Measurements from ENCODE around the gene LRIG1.

The LRIG1 gene

GRCh38 chr3:66386925-66387650 lies 113.7 kb downstream of the LRIG1 start:
- H3K36me3 ChIP-seq (ENCODE audit: control insufficient read depth in 2 of 2, insufficient read depth in 1 of 2, low read length in 2 of 2) = peaks cover 3 to 69% of the 10 kb centered on the region in 2 experiments; a peak in 2 of 3 replicates
- POLR2A ChIA-PET = no interaction called here
- CTCF ChIA-PET = interaction anchor here (0.7 kb wide), 1 partner anchor 10 kb away, joined by 4 read pairs; no protein-coding TSS in a partner anchor
- TF ChIP-seq ZNF23 (tag by site-specific recombination; IDR thresholded peaks at IDR 0.05; ENCODE audit: borderline replicate concordance) (no peak), ZNF248 (tag by site-specific recombination; IDR thresholded peaks at IDR 0.05) (no peak), BCL11A (tag by site-specific recombination; IDR thresholded peaks at IDR 0.05; ENCODE audit: low read depth) (no peak), ZNF792 (tag by site-specific recombination; IDR thresholded peaks at IDR 0.05) (no peak), ZNF629 (tag by site-specific recombination; IDR thresholded peaks at IDR 0.05) (no peak), ZNF211 (tag by site-specific recombination; IDR thresholded peaks at IDR 0.05; ENCODE audit: low read depth) (no peak), ZNF501 (tag by site-specific recombination; IDR thresholded peaks at IDR 0.05) (no peak), ZNF76 (tag by site-specific recombination; IDR thresholded peaks at IDR 0.05; ENCODE audit: borderline replicate concordance, low read depth) (no peak), ZNF350 (tag by site-specific recombination; IDR thresholded peaks at IDR 0.05) (no peak), REPIN1 (tag by site-specific recombination; IDR thresholded peaks at IDR 0.05; ENCODE audit: low read depth) (no peak), ZNF398 (tag by site-specific recombination; IDR thresholded peaks at IDR 0.05) (no peak), ZNF791 (tag by site-specific recombination; IDR thresholded peaks at IDR 0.05) (no peak), ZNF514 (tag by site-specific recombination; IDR thresholded peaks at IDR 0.05) (no peak), REST (tag by site-specific recombination; IDR thresholded peaks at IDR 0.05) (no peak), ZNF169 (tag by site-specific recombination; IDR thresholded peaks at IDR 0.05) (no peak), ZNF112 (tag by site-specific recombination; IDR thresholded peaks at IDR 0.05) (no peak)
- no peak overlapping the region for H3K4me3 ChIP-seq (ENCODE audit: low read depth, low read length)
- no peaks in the 10 kb centered on the region for H3K9me3 ChIP-seq (ENCODE audit: control insufficient read depth, insufficient read depth, low read depth, low read length)
- H3K4me1 ChIP-seq (ENCODE audit: control insufficient read depth, insufficient read depth, low read length) = no peaks in the 10 kb centered on the region
- no peak overlapping the region for H3K27ac ChIP-seq (ENCODE audit: extremely low read depth, low read depth, low read length)

GRCh38 chr3:66386011-66386924 lies 114.6 kb downstream of the LRIG1 start:
- no peaks in the 10 kb centered on the region for H3K4me1 ChIP-seq (ENCODE audit: control insufficient read depth, insufficient read depth, low read length)
- H3K36me3 ChIP-seq (ENCODE audit: control insufficient read depth in 2 of 2, insufficient read depth in 1 of 2, low read length in 2 of 2) = peaks cover 3 to 70% of the 10 kb centered on the region in 2 experiments; a peak in 2 of 3 replicates
- CTCF ChIA-PET = interaction anchor here (0.7 kb wide), 1 partner anchor 9 kb away, joined by 4 read pairs; no protein-coding TSS in a partner anchor
- H3K27ac ChIP-seq (ENCODE audit: extremely low read depth, low read depth, low read length) = no peak overlapping the region
- POLR2A ChIA-PET = no interaction called here
- H3K9me3 ChIP-seq (ENCODE audit: control insufficient read depth, insufficient read depth, low read depth, low read length) = no peaks in the 10 kb centered on the region
- no peak overlapping the region for H3K4me3 ChIP-seq (ENCODE audit: low read depth, low read length)
- TF ChIP-seq, protein P1, sequence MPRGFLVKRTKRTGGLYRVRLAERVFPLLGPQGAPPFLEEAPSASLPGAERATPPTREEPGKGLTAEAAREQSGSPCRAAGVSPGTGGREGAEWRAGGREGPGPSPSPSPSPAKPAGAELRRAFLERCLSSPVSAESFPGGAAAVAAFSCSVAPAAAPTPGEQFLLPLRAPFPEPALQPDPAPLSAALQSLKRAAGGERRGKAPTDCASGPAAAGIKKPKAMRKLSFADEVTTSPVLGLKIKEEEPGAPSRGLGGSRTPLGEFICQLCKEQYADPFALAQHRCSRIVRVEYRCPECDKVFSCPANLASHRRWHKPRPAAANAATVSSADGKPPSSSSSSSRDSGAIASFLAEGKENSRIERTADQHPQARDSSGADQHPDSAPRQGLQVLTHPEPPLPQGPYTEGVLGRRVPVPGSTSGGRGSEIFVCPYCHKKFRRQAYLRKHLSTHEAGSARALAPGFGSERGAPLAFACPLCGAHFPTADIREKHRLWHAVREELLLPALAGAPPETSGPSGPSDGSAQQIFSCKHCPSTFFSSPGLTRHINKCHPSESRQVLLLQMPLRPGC (tag by site-specific recombination; IDR thresholded peaks at IDR 0.05) = no peak
- TF ChIP-seq ZNF114 (tag by site-specific recombination; IDR thresholded peaks at IDR 0.05) = no peak
- TF ChIP-seq ZNF398 (tag by site-specific recombination; IDR thresholded peaks at IDR 0.05) = no peak
